Measurements from ENCODE around the gene SLAMF1.
"Not testable (repeated sequence)": the region's sequence is repeated elsewhere in the genome, so short reads cannot be mapped to it uniquely, and the experiment has no call there.

Gene SLAMF1

DNA sequence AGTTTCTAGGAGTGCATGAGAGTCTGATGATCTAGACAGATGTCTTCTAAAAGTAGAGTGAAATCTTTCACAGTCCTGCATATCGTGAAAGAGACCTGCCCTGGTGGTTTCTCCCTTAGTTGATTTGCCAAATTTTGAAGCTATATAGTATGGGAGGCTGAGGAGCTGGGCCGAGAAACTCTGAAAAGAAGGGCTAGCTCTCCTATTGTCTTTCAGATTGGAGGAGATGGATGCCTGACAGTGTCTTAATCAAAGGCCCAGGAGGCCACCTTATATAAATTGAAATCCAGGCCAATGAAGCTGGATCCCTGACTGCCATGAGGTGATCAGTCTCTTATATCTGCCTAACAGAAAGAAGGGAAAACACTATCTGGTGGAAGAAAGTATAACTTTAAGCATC lies 49.1 kb downstream of the SLAMF1 start:
- no peak for DNase-seq (ENCODE audit: low spot score)

DNA sequence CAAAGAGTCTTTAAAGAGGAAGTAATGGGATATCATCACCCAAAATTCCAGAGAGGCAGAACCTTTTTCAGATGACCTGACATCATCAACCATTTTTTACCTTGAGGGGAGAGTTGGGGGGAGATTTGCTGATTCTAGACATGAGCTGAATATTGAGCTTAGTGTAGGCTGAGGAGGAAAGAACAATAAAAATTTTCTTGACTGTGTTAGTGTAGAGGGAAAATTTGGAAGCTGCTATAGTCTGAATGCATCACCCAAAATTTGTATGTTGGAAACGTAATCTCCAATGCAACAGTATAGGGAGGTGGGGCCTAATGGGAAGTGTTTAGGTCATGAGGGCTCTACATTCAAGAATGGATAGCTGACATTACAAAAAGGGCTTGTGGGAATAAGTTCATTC lies 49.8 kb downstream of the SLAMF1 start:
- DNase-seq (ENCODE audit: low spot score), result no peak

DNA sequence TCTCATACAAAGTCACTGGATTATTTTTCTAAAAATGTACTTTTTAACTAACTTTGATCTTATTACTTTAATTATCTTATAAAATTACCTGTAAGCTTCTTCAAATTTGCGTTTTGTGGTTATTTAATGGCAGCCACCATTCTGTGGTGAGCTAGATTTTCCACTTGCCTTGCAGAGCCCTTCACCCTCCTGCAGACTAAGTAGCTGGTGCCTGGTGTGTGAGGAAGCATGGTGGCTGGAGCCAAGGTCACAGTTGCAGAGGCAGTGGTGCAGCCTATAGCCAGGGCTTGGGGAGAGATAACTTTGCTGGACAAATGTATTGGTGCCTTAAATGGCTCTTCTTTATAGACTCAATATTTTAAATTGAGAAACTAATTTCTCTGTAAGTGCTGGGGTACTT lies 56.4 kb downstream of the SLAMF1 start:
- no peak for DNase-seq (ENCODE audit: low spot score)

- DNase-seq (ENCODE audit: low spot score), result no peak
Observed at GRCh38 chr1:160588468-160588867, 58.4 kb downstream of the SLAMF1 start.

- no peak for DNase-seq (ENCODE audit: low spot score)
Observed at GRCh38 chr1:160584784-160585183, 62.1 kb downstream of the SLAMF1 start.

- DNase-seq (ENCODE audit: low spot score), result not testable (repeated sequence)
Observed at GRCh38 chr1:160582976-160583375, 63.9 kb downstream of the SLAMF1 start.

- no peak for DNase-seq (ENCODE audit: low spot score)
Observed at GRCh38 chr1:160581961-160582360, 64.9 kb downstream of the SLAMF1 start.

GRCh38 chr1:160580221-160580812 lies 66.5 kb downstream of the SLAMF1 start:
- no peak for DNase-seq (ENCODE audit: low spot score)

GRCh38 chr1:160579216-160579701 lies 67.6 kb downstream of the SLAMF1 start, which contains the start of gene CD84:
Gene CD84 (minus strand): TSS chr1:160579496. CDS start chr1:160579437, 59 bp downstream.
- peak; percentile 23 for DNase-seq (ENCODE audit: low spot score)

GRCh38 chr1:160578525-160579191 lies 68.2 kb downstream of the SLAMF1 start:
- peak; percentile 23 for DNase-seq (ENCODE audit: low spot score)

DNA sequence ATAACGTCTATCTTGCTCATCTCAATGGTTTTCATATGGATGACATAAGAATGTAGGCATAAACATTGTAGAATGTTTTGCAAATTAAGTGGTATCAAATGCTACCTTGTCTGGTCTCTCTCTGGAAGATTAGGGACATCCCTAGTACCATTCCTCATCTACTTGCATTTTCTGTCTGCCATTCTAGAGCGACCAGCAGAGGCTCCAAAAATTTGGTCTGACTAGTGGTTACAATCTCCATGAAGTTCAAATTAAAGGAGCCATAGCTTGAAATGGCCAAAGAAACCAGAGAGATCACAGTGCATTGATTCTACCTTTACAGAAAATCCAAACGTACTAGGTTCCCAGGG lies 68.7 kb downstream of the SLAMF1 start:
- DNase-seq (ENCODE audit: low spot score), result peak; percentile 22

- DNase-seq (ENCODE audit: low spot score), result no peak
Observed at GRCh38 chr1:160577671-160578070, 69.2 kb downstream of the SLAMF1 start.

DNA sequence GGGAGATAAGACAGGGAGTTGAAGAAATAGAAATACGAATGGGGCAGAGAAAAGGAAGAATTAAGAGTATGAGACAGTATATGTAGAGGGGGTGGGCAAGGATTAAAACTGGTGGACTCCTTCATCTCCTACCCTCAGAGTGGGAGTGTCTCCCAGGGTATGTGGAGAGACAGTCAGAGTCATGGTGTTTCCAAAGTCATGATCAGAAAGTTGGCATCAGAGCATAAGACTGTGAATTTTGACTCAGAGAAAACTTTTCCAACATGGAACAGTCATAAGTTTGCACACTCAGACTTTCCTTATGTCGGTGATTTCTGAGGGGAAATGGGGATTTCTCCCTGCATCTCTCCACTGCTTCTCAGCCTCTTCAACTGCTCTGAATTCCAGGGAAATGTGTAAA lies 70.0 kb downstream of the SLAMF1 start:
- no peak for DNase-seq (ENCODE audit: low spot score)

DNA sequence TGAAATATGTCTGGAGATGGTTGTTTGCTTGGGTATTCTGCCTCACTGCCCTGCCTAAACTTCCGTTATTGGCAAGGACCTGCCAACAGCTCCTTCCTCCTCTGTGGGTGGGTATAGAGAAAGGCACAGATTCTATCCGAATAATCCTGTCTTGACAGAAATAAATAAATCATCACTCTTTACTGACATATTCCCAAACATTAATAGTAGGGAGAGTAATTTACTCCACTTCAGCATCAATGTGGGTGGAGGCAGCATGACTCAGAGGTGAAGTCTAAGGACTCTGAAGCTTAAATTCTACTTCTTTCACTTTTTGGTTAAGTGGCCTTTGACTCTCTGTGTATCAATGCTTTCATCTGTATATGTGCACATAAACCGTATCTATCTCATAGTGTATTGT lies 70.5 kb downstream of the SLAMF1 start:
- DNase-seq (ENCODE audit: low spot score), result no peak

GRCh38 chr1:160575112-160575664 lies 71.7 kb downstream of the SLAMF1 start:
- DNase-seq (ENCODE audit: low spot score), result no peak

GRCh38 chr1:160570840-160571239 lies 76.0 kb downstream of the SLAMF1 start:
- no peak for DNase-seq (ENCODE audit: low spot score)

DNA sequence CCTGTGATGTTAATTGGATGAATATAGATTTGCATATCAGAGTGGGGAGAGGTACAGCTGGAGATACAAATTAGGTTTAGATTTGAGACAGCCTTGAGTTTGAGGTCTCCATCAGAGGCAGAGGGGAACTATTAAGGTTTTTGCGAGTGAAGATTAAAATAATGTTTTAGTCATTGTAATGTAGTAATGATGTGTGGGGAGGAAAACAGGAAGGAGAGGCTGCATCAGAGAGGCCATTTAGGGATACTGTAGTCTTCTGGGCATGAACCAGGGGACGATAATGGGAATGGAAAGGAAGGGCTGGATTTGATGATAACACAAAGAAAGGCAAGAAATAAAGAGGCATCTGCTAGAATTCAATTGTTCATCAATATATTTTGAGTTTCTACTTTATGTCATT lies 77.0 kb downstream of the SLAMF1 start:
- DNase-seq (ENCODE audit: low spot score), result no peak

DNA sequence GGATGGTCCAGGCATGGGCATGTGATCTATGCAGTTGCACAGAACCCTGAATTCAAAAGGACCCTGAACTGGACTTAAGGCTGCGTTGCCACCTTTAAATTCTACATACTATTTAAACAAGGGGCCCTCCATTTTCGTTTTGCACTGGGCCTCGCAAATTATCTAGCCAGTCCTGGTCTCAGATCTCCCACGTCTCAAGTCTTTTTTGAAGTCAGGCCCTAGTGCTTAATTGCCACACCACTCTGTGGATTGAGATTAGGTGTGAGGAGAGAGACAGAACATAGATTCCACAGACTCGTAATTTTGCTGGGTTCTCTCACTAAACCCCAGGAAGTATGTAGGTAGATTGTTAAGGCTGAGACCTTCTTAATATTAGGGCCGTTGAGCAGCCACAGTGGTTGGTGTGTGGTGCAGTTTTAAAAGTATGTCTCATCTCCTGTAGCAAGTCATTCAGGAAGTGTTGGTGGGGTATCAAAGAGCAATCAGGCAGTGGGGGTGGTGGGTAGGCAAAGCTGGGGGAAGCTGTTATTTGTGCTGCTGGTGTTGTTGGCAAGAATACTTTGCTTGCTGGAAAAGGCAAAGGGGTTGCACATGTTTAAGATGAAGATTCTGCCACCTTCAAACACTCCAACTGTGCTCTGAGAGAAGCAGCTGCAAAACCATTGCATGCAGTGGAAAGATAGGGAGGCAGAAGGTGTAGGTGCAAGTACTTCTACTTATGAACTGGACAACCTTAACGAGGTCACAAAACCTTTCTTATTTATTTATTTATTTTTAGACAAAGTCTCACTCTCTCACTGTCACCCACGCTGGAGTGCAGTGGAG lies 78.8 kb downstream of the SLAMF1 start:
- DNase-seq (ENCODE audit: low spot score), result no peak

GRCh38 chr1:160567341-160567740 lies 79.5 kb downstream of the SLAMF1 start:
- no peak for DNase-seq (ENCODE audit: low spot score)

- DNase-seq (ENCODE audit: low spot score), result no peak
Observed at GRCh38 chr1:160565564-160565963, 81.3 kb downstream of the SLAMF1 start.

- not testable (repeated sequence) for DNase-seq (ENCODE audit: low spot score)
Observed at GRCh38 chr1:160563230-160563629, 83.6 kb downstream of the SLAMF1 start.

DNA sequence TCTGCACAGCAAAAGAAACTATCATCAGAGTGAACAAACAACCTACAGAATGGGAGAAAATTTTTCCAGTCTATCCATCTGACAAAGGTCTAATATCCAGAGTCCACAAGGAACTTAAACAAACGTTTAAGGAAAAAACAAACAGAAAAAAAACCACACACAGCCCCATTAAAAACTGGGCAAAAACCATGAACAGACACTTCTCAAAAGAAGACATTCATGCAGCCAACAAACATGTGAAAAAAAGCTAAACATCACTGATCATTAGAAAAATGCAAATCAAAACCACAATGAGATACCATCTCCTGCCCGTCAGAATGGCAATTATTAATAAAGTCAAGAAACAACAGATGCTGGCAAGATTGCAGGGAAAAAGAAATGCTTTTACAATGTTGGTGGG lies 84.1 kb downstream of the SLAMF1 start:
- DNase-seq (ENCODE audit: low spot score), result not testable (repeated sequence)

GRCh38 chr1:160560806-160561205 lies 86.0 kb downstream of the SLAMF1 start:
- no peak for DNase-seq (ENCODE audit: low spot score)

All from hematopoietic multipotent progenitor cell treated with erythropoietin and hydrocortisone succinate and interleukin-3 and kit ligand, for 15 days (in vitro differentiated cells).